ENCODE results near the gene RTTN.

Gene RTTN

GRCh38 chr18:69963196-69963595 lies 242.3 kb downstream of the RTTN start:
- DNase-seq: no peak

- DNase-seq: no peak
Observed at GRCh38 chr18:69961718-69962117, 243.8 kb downstream of the RTTN start.

GRCh38 chr18:69958422-69958821 lies 247.1 kb downstream of the RTTN start:
- no peak for DNase-seq

- DNase-seq: no peak
Observed at GRCh38 chr18:69957747-69958146, 247.7 kb downstream of the RTTN start.

GRCh38 chr18:69956665-69957620 lies 248.5 kb downstream of the RTTN start:
- no peak for DNase-seq

GRCh38 chr18:69956057-69956456 lies 249.4 kb downstream of the RTTN start:
- no peak for DNase-seq

GRCh38 chr18:69954719-69955480 lies 250.6 kb downstream of the RTTN start:
- DNase-seq: no peak

GRCh38 chr18:69953191-69953590 lies 252.3 kb downstream of the RTTN start:
- no peak for DNase-seq
